Measurements from ENCODE around the gene MYORG.
"Not testable (repeated sequence)": the region's sequence is repeated elsewhere in the genome, so short reads cannot be mapped to it uniquely, and the experiment has no call there.

The MYORG gene

GRCh38 chr9:34367751-34368410, 8.8 kb downstream of the MYORG start:
- not testable (repeated sequence) for DNase-seq

GRCh38 chr9:34366365-34366764, 10.3 kb downstream of the MYORG start:
- no peak for DNase-seq

GRCh38 chr9:34365282-34365681, 11.4 kb downstream of the MYORG start:
- DNase-seq = no peak

GRCh38 chr9:34363619-34364351, 12.9 kb downstream of the MYORG start:
- DNase-seq = peak; percentile 32

- DNase-seq = no peak
These were observed 14.0 kb downstream of the MYORG start for GRCh38 chr9:34362614-34363214.

GRCh38 chr9:34352957-34353356, 23.7 kb downstream of the MYORG start:
- DNase-seq = not testable (repeated sequence)

GRCh38 chr9:34352122-34352652, 24.5 kb downstream of the MYORG start:
- not testable (repeated sequence) for DNase-seq

- DNase-seq = no peak
These were observed 27.4 kb downstream of the MYORG start for GRCh38 chr9:34349324-34349723.

- DNase-seq = no peak
These were observed 28.9 kb downstream of the MYORG start for GRCh38 chr9:34347800-34348158.

- DNase-seq = no peak
These were observed 29.6 kb downstream of the MYORG start for GRCh38 chr9:34346873-34347799.

- no peak for DNase-seq
These were observed 33.1 kb downstream of the MYORG start for GRCh38 chr9:34343605-34344004.

- no peak for DNase-seq
These were observed 33.6 kb downstream of the MYORG start for GRCh38 chr9:34343090-34343489.

- DNase-seq = no peak
These were observed 34.9 kb downstream of the MYORG start for GRCh38 chr9:34341659-34342295.

GRCh38 chr9:34338665-34339385, 37.9 kb downstream of the MYORG start:
- DNase-seq = no peak

GRCh38 chr9:34338079-34338478, 38.6 kb downstream of the MYORG start:
- DNase-seq = not testable (repeated sequence)

- DNase-seq = no peak
These were observed 39.3 kb downstream of the MYORG start for GRCh38 chr9:34337403-34337802.

- no peak for DNase-seq
These were observed 41.3 kb downstream of the MYORG start for GRCh38 chr9:34335376-34335775.

GRCh38 chr9:34334916-34335315, 41.8 kb downstream of the MYORG start:
- no peak for DNase-seq

GRCh38 chr9:34334337-34334824, 42.3 kb downstream of the MYORG start:
- DNase-seq = no peak

GRCh38 chr9:34333836-34334235, 42.9 kb downstream of the MYORG start:
- no peak for DNase-seq
